ENCODE measurements around the gene MED17. TPM values are rescaled to one million over a fixed set of nuclear protein-coding genes. Genes with fewer than 3 reads are reported as not detected.

Gene MED17, protein sequence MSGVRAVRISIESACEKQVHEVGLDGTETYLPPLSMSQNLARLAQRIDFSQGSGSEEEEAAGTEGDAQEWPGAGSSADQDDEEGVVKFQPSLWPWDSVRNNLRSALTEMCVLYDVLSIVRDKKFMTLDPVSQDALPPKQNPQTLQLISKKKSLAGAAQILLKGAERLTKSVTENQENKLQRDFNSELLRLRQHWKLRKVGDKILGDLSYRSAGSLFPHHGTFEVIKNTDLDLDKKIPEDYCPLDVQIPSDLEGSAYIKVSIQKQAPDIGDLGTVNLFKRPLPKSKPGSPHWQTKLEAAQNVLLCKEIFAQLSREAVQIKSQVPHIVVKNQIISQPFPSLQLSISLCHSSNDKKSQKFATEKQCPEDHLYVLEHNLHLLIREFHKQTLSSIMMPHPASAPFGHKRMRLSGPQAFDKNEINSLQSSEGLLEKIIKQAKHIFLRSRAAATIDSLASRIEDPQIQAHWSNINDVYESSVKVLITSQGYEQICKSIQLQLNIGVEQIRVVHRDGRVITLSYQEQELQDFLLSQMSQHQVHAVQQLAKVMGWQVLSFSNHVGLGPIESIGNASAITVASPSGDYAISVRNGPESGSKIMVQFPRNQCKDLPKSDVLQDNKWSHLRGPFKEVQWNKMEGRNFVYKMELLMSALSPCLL
- 27.6 TPM for total RNA-seq
- 26.8 TPM for polyA plus RNA-seq
- long read RNA-seq, donor 1: 0 reads
- long read RNA-seq, donor 2: 0 reads
- long read RNA-seq, donor 3, full-length matches to known transcripts: 9 of 9 reads
- long read RNA-seq, donor 3, partial matches to known transcripts: 0 of 9 reads
- long read RNA-seq, donor 3, other reads (novel, unspliced or antisense): 0 of 9 reads
- long read RNA-seq, donor 4, full-length matches to known transcripts: 6 of 6 reads
- long read RNA-seq, donor 4, partial matches to known transcripts: 0 of 6 reads
- long read RNA-seq, donor 4, other reads (novel, unspliced or antisense): 0 of 6 reads
- long read RNA-seq, donor 5, full-length matches to known transcripts: 10 of 10 reads
- long read RNA-seq, donor 5, partial matches to known transcripts: 0 of 10 reads
- long read RNA-seq, donor 5, other reads (novel, unspliced or antisense): 0 of 10 reads
- long read RNA-seq, donor 6, full-length matches to known transcripts: 10 of 10 reads
- long read RNA-seq, donor 6, partial matches to known transcripts: 0 of 10 reads
- long read RNA-seq, donor 6, other reads (novel, unspliced or antisense): 0 of 10 reads
- long read RNA-seq, donor 7, full-length matches to known transcripts: 6 of 13 reads
- long read RNA-seq, donor 7, partial matches to known transcripts: 7 of 13 reads
- long read RNA-seq, donor 7, other reads (novel, unspliced or antisense): 0 of 13 reads
- long read RNA-seq, donor 8, full-length matches to known transcripts: 3 of 3 reads
- long read RNA-seq, donor 8, partial matches to known transcripts: 0 of 3 reads
- long read RNA-seq, donor 8, other reads (novel, unspliced or antisense): 0 of 3 reads
- long read RNA-seq, donor 9, full-length matches to known transcripts: 4 of 4 reads
- long read RNA-seq, donor 9, partial matches to known transcripts: 0 of 4 reads
- long read RNA-seq, donor 9, other reads (novel, unspliced or antisense): 0 of 4 reads
- long read RNA-seq, donor 10, full-length matches to known transcripts: 6 of 6 reads
- long read RNA-seq, donor 10, partial matches to known transcripts: 0 of 6 reads
- long read RNA-seq, donor 10, other reads (novel, unspliced or antisense): 0 of 6 reads

DNA sequence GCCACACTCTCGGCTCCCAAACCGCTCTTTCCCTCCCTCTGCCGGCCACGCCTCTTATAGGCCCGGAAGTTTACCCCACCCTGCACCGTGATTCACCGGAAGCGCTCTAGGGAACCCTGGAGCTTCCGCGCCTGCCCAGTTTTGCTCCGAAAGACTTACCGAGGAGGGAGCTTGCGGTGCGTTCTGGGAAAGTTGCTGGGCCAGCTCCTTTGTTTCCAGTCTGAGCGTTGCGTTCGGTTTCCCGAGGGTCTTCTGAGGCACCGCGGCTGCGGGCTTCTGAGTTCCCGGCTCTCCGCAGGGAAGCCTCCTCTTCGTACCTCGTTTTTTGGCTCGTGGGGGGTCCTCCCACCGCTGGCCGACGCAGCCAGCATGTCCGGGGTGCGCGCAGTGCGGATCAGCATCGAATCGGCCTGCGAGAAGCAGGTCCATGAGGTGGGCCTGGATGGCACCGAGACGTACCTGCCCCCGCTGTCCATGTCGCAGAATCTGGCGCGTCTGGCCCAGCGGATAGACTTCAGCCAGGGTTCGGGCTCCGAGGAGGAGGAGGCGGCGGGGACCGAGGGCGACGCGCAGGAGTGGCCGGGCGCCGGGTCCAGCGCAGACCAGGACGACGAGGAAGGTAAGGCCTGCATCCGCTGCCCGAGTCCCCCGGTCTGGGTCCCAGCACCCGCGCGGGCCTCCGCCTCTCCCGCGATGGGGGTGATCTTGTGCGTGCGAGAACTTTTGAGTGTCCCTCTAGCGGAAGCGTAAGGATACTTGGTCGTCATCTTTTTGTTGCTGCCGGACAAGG, at the start of gene MED17:
Gene MED17, plus strand, starts transcription at position 138 of the 790 bp plus-strand sequence. Its CDS starts 232 bp downstream, at position 370.
- under 1% methylated on average over 72 of the region's 72 CpGs for WGBS
- H3K9me3 ChIP-seq (ENCODE audit: control insufficient read depth in 2 of 2, insufficient read depth in 1 of 2, low read length in 1 of 2): peaks cover 0 to 3% of the 10 kb centered on the region in 2 donors
- peak within 1 kb of the TSS; percentile 94 to 97 for H3K4me3 ChIP-seq (ENCODE audit: low read length in 2 of 2)
- H3K4me1 ChIP-seq (ENCODE audit: control insufficient read depth in 2 of 2, insufficient read depth in 2 of 2, low read length in 2 of 2): peaks cover 10% of the 10 kb centered on the region in 2 donors
- DNase-seq (ENCODE audit: low read depth in 6 of 9, low spot score in 9 of 9): peak; percentile 70 to 95 (median 89)
- H3K27me3 ChIP-seq (ENCODE audit: control insufficient read depth in 2 of 2, insufficient read depth in 1 of 2, low read length in 1 of 2): no peaks in the 10 kb centered on the region
- peak within 1 kb of the TSS; percentile 89 to 96 for H3K27ac ChIP-seq (ENCODE audit: low read depth in 1 of 2, low read length in 1 of 2)
- H3K36me3 ChIP-seq (ENCODE audit: control insufficient read depth in 2 of 2, insufficient read depth in 2 of 2, low read length in 1 of 2): peaks cover 0 to 14% of the 10 kb centered on the region in 2 donors

DNA sequence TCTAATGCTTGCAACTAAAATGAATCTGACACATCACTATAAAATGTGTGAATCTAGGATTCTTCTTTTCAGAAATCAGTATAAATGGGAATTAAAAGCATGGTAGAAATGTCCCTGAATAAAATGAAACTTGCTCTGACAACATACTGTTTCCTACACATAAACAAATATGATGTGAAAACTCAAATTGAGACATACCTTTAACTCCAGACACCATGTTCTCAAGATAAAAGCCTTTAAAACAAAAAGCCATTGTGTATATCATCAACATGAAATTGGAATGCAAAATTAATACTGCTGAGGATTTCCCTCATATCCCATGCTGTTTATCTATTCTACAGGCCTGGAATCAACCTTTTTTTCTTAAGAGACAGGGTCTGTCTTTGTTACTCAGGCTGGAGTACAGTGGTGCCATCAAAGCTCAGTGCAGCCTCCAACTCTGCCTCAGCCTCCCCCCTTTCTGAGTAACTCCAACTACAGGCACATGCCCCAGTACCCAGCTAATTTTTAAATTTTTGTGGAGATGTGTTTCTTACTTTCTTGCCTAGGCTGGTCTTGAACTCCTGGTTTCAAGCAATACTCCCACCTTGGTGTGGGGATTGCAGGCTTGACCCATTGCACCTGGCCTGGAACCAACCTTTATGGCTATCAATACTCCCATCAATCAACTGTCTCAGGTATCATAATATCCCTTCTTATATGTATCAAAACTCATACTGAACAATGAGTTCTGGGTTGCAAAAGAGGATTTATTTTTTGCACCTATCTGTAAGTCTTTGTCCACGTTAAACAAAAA, 49.5 kb upstream of the MED17 start:
- H3K4me3 ChIP-seq (ENCODE audit: low read length in 2 of 2): no peak overlapping the region
- no peak for DNase-seq (ENCODE audit: low read depth in 6 of 9, low spot score in 9 of 9)
- no peaks in the 10 kb centered on the region for H3K9me3 ChIP-seq (ENCODE audit: control insufficient read depth in 2 of 2, insufficient read depth in 1 of 2, low read length in 1 of 2)
- 97% methylated on average over 1 of the region's 1 CpG for WGBS
- H3K27ac ChIP-seq (ENCODE audit: low read depth in 1 of 2, low read length in 1 of 2): no peak overlapping the region
- H3K36me3 ChIP-seq (ENCODE audit: control insufficient read depth in 2 of 2, insufficient read depth in 2 of 2, low read length in 1 of 2): peaks cover 17 to 92% of the 10 kb centered on the region in 2 donors
- H3K4me1 ChIP-seq (ENCODE audit: control insufficient read depth in 2 of 2, insufficient read depth in 2 of 2, low read length in 2 of 2): peaks cover 3% of the 10 kb centered on the region in 2 donors
- no peaks in the 10 kb centered on the region for H3K27me3 ChIP-seq (ENCODE audit: control insufficient read depth in 2 of 2, insufficient read depth in 1 of 2, low read length in 1 of 2)

DNA sequence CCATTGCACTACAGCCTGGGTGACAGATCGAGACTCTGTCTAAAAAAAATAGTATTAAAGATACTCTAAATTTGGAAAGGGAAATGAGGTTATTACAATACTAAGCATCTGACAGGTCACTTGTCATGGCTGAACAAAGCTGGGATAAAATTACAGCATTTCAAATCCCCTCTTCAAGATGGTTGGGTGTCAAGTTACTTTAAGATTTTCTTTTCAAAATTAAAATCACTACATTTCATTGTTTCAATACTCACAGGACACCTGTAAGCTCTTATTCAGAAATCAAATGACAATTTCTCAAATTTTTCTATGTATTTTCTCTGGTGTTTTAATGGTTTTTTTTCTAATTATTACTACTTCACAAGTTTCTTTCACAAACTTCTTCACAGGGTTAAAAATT, 48.5 kb upstream of the MED17 start:
- peaks cover 7 to 8% of the 10 kb centered on the region in 2 donors for H3K4me1 ChIP-seq (ENCODE audit: control insufficient read depth in 2 of 2, insufficient read depth in 2 of 2, low read length in 2 of 2)
- no peak for DNase-seq (ENCODE audit: low read depth in 6 of 9, low spot score in 9 of 9)
- H3K9me3 ChIP-seq (ENCODE audit: control insufficient read depth in 2 of 2, insufficient read depth in 1 of 2, low read length in 1 of 2): peaks cover 0 to 3% of the 10 kb centered on the region in 2 donors
- H3K27me3 ChIP-seq (ENCODE audit: control insufficient read depth in 2 of 2, insufficient read depth in 1 of 2, low read length in 1 of 2): no peaks in the 10 kb centered on the region
- no peak overlapping the region for H3K4me3 ChIP-seq (ENCODE audit: low read length in 2 of 2)
- WGBS: 94% methylated on average over 1 of the region's 1 CpG
- H3K27ac ChIP-seq (ENCODE audit: low read depth in 1 of 2, low read length in 1 of 2): no peak overlapping the region
- H3K36me3 ChIP-seq (ENCODE audit: control insufficient read depth in 2 of 2, insufficient read depth in 2 of 2, low read length in 1 of 2): peaks cover 17 to 82% of the 10 kb centered on the region in 2 donors

DNA sequence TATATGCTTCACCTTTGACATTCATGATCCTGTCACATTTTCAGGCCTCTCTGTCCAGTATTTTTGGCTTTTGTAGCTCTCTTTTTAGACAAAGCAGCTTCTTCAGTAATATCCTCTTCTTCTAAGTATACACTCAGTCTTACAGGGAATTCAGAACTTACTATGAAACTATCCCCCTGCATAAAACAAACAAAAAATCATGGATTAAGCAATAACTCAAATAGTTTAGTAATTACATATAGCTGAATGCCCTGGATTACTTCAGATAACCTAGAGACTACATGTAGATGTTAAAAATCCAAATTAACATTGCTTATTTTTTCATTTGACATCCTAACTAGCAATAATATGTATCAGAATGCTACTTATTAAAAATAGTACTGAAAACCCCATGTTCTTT, 48.0 kb upstream of the MED17 start:
- DNase-seq (ENCODE audit: low read depth in 6 of 9, low spot score in 9 of 9): no peak
- H3K27ac ChIP-seq (ENCODE audit: low read depth in 1 of 2, low read length in 1 of 2): no peak overlapping the region
- H3K9me3 ChIP-seq (ENCODE audit: control insufficient read depth in 2 of 2, insufficient read depth in 1 of 2, low read length in 1 of 2): peaks cover 0 to 7% of the 10 kb centered on the region in 2 donors
- H3K4me3 ChIP-seq (ENCODE audit: low read length in 2 of 2): no peak overlapping the region
- H3K4me1 ChIP-seq (ENCODE audit: control insufficient read depth in 2 of 2, insufficient read depth in 2 of 2, low read length in 2 of 2): peaks cover 7 to 8% of the 10 kb centered on the region in 2 donors
- peaks cover 17 to 77% of the 10 kb centered on the region in 2 donors for H3K36me3 ChIP-seq (ENCODE audit: control insufficient read depth in 2 of 2, insufficient read depth in 2 of 2, low read length in 1 of 2)
- no peaks in the 10 kb centered on the region for H3K27me3 ChIP-seq (ENCODE audit: control insufficient read depth in 2 of 2, insufficient read depth in 1 of 2, low read length in 1 of 2)

DNA sequence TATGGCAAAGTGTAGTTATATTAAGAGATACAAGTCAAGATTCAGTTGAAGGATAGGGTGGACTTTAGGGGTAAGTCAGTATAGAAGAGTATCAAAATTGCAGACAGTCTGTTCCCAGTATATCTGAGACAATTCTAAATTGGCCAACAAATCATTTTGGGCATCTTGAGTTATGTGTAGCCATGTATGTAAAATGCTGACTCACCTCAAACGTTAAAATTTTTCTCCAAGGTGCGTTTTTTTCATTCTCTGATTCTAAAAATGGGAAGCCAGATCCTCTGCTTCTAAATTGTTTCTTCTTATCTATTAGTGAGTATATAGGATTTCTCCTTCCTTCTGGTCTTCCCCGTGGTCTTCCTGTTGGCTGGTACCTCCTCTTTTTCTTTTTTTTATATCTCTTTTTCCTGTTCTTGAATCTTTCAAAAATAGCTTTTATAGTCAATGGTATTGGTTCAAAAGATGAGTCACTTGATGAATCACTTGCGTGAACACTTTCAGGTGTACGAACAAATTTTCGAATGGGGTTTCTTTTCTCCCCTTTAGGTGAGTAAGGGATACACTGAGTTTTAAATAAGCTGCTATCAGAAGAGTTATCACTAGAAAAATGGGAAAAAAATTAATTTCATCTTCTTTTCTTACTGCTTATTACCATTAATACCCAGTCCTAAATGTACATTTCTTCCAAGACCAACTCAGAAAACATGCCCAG, 46.0 kb upstream of the MED17 start:
- no peak overlapping the region for H3K27ac ChIP-seq (ENCODE audit: low read depth in 1 of 2, low read length in 1 of 2)
- no peaks in the 10 kb centered on the region for H3K27me3 ChIP-seq (ENCODE audit: control insufficient read depth in 2 of 2, insufficient read depth in 1 of 2, low read length in 1 of 2)
- no peak for DNase-seq (ENCODE audit: low read depth in 6 of 9, low spot score in 9 of 9)
- H3K9me3 ChIP-seq (ENCODE audit: control insufficient read depth in 2 of 2, insufficient read depth in 1 of 2, low read length in 1 of 2): peaks cover 0 to 10% of the 10 kb centered on the region in 2 donors
- H3K36me3 ChIP-seq (ENCODE audit: control insufficient read depth in 2 of 2, insufficient read depth in 2 of 2, low read length in 1 of 2): peaks cover 13 to 59% of the 10 kb centered on the region in 2 donors
- no peak overlapping the region for H3K4me3 ChIP-seq (ENCODE audit: low read length in 2 of 2)
- peaks cover 9 to 15% of the 10 kb centered on the region in 2 donors for H3K4me1 ChIP-seq (ENCODE audit: control insufficient read depth in 2 of 2, insufficient read depth in 2 of 2, low read length in 2 of 2)
- WGBS: 42% methylated on average over 6 of the region's 6 CpGs

DNA sequence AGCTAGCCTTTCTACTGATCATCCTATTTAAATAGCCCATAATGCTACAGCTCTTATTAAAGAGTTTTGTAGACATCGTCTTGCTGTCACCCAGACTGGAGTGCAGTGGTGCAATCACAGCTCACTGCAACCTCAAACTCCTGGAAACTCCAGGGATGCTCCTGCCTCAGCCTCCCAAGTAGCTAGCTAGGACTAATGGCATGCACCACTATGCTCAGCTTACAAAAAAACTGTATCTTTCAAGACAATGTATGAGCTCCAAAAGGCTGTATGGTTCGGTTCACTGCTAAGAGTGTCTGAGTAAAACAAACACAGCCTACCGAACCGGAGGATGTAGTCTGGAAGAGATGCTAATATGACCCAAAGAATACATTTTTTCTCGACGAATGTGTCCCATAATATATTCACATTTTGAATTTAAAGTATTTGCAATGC, 45.4 kb upstream of the MED17 start:
- peaks cover 0 to 10% of the 10 kb centered on the region in 2 donors for H3K9me3 ChIP-seq (ENCODE audit: control insufficient read depth in 2 of 2, insufficient read depth in 1 of 2, low read length in 1 of 2)
- H3K27me3 ChIP-seq (ENCODE audit: control insufficient read depth in 2 of 2, insufficient read depth in 1 of 2, low read length in 1 of 2): no peaks in the 10 kb centered on the region
- DNase-seq (ENCODE audit: low read depth in 6 of 9, low spot score in 9 of 9): no peak
- peaks cover 9 to 15% of the 10 kb centered on the region in 2 donors for H3K4me1 ChIP-seq (ENCODE audit: control insufficient read depth in 2 of 2, insufficient read depth in 2 of 2, low read length in 2 of 2)
- 78% methylated on average over 6 of the region's 6 CpGs for WGBS
- no peak overlapping the region for H3K27ac ChIP-seq (ENCODE audit: low read depth in 1 of 2, low read length in 1 of 2)
- H3K4me3 ChIP-seq (ENCODE audit: low read length in 2 of 2): peak overlapping the region in 1 of 2 donors; percentile 6
- peaks cover 11 to 58% of the 10 kb centered on the region in 2 donors for H3K36me3 ChIP-seq (ENCODE audit: control insufficient read depth in 2 of 2, insufficient read depth in 2 of 2, low read length in 1 of 2)
